ENCODE data around the gene PTPRU.

The PTPRU gene

DNA sequence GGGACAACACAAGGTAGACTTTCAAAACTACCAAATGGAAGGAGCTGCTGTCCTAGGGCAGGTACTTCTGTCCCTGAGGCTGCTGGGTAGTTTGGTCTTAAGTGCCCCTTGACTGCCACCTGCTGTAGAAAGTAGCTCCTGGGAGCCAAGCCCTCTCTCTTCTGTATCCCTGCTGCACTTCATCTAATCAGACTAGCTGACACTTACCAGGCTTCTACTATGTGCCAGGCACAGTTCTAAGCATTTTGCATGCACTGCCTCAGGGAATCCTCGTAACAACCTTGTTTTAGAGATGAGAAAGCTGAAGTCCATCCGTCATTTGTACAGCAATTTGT is 38.8 kb upstream of the PTPRU start:
- H3K27ac ChIP-seq (ENCODE audit: low read depth, low read length) = no peak overlapping the region
- H3K79me2 ChIP-seq (ENCODE audit: insufficient read depth, low read length) = no peaks in the 10 kb centered on the region
- H3K36me3 ChIP-seq (ENCODE audit: low read length) = no peaks in the 10 kb centered on the region
- no peak overlapping the region for H3K4me2 ChIP-seq (ENCODE audit: low read depth, low read length, poor library complexity, severe bottlenecking)
- H2AFZ ChIP-seq (ENCODE audit: low read depth, low read length, severe bottlenecking) = no peak overlapping the region
- no peaks in the 10 kb centered on the region for H3K9me2 ChIP-seq (replicated peaks; ENCODE audit: insufficient read depth, low read length)
- no peaks in the 10 kb centered on the region for H3K9me3 ChIP-seq (ENCODE audit: insufficient read depth, low read length)
- no peaks in the 10 kb centered on the region for H4K20me1 ChIP-seq (ENCODE audit: low read depth, low read length)
- H3F3A ChIP-seq (ENCODE audit: insufficient read depth) = no peaks in the 10 kb centered on the region
- no peak overlapping the region for H3K4me3 ChIP-seq (ENCODE audit: insufficient read depth, low read length, poor library complexity, severe bottlenecking)
- H3K27me3 ChIP-seq (ENCODE audit: low read length) = no peaks in the 10 kb centered on the region
- TF ChIP-seq CTCF (IDR thresholded peaks at IDR 0.05; ENCODE audit: insufficient read depth, low read length, poor library complexity, severe bottlenecking) (peak; percentile 39), EZH2phosphoT487 (conservative IDR thresholded peaks at IDR 0.05; ENCODE audit: low read length) (no peak)
- H3K9ac ChIP-seq (ENCODE audit: low read length) = no peak overlapping the region

GRCh38 chr1:29197993-29198392 is 38.3 kb upstream of the PTPRU start:
- no peak overlapping the region for H2AFZ ChIP-seq (ENCODE audit: low read depth, low read length, severe bottlenecking)
- no peaks in the 10 kb centered on the region for H3K36me3 ChIP-seq (ENCODE audit: low read length)
- no peaks in the 10 kb centered on the region for H4K20me1 ChIP-seq (ENCODE audit: low read depth, low read length)
- no peaks in the 10 kb centered on the region for H3F3A ChIP-seq (ENCODE audit: insufficient read depth)
- no peaks in the 10 kb centered on the region for H3K9me2 ChIP-seq (replicated peaks; ENCODE audit: insufficient read depth, low read length)
- no peaks in the 10 kb centered on the region for H3K79me2 ChIP-seq (ENCODE audit: insufficient read depth, low read length)
- H3K27me3 ChIP-seq (ENCODE audit: low read length) = no peaks in the 10 kb centered on the region
- TF ChIP-seq EZH2phosphoT487 (conservative IDR thresholded peaks at IDR 0.05; ENCODE audit: low read length) = no peak
- no peak for TF ChIP-seq CTCF (IDR thresholded peaks at IDR 0.05; ENCODE audit: insufficient read depth, low read length, poor library complexity, severe bottlenecking)
- no peak overlapping the region for H3K4me3 ChIP-seq (ENCODE audit: insufficient read depth, low read length, poor library complexity, severe bottlenecking)
- no peak overlapping the region for H3K4me2 ChIP-seq (ENCODE audit: low read depth, low read length, poor library complexity, severe bottlenecking)
- no peak overlapping the region for H3K27ac ChIP-seq (ENCODE audit: low read depth, low read length)
- no peaks in the 10 kb centered on the region for H3K9me3 ChIP-seq (ENCODE audit: insufficient read depth, low read length)
- H3K9ac ChIP-seq (ENCODE audit: low read length) = no peak overlapping the region

- Histone ChIP-seq H3F3A (ENCODE audit: insufficient read depth) (no peaks in the 10 kb centered on the region), H3K27ac (ENCODE audit: low read depth, low read length) (no peak overlapping the region), H2AFZ (ENCODE audit: low read depth, low read length, severe bottlenecking) (no peak overlapping the region), H3K9ac (ENCODE audit: low read length) (no peak overlapping the region), H3K79me2 (ENCODE audit: insufficient read depth, low read length) (no peaks in the 10 kb centered on the region), H3K36me3 (ENCODE audit: low read length) (no peaks in the 10 kb centered on the region), H3K9me2 (replicated peaks; ENCODE audit: insufficient read depth, low read length) (no peaks in the 10 kb centered on the region), H4K20me1 (ENCODE audit: low read depth, low read length) (no peaks in the 10 kb centered on the region), H3K4me2 (ENCODE audit: low read depth, low read length, poor library complexity, severe bottlenecking) (no peak overlapping the region), H3K9me3 (ENCODE audit: insufficient read depth, low read length) (no peaks in the 10 kb centered on the region), H3K4me3 (ENCODE audit: insufficient read depth, low read length, poor library complexity, severe bottlenecking) (no peak overlapping the region), H3K27me3 (ENCODE audit: low read length) (no peaks in the 10 kb centered on the region)
- TF ChIP-seq CTCF (IDR thresholded peaks at IDR 0.05; ENCODE audit: insufficient read depth, low read length, poor library complexity, severe bottlenecking) (no peak), EZH2phosphoT487 (conservative IDR thresholded peaks at IDR 0.05; ENCODE audit: low read length) (no peak)
These were observed 35.3 kb upstream of the PTPRU start for GRCh38 chr1:29200906-29201594.
